Tibial artery (tissue), 4 donors: ENCODE data around the gene PIH1D1.
A peak's percentile ranks its signal among the peaks of the same experiment; 100 is the strongest.

Experiments
- DNase-seq, 2 donors: peaks; one replicate each; pipeline ENCODE4 v3.0.0-alpha.2; 2019
- H3K27ac ChIP-seq, 2 donors: fragments of 200-600 bp; sonication (generic) in 1 of 2; 1 replicate in 1 of 2; 2 replicates in 1 of 2; pipeline ENCODE4 v1.5.1; 2018 to 2019; ENCODE audit warnings: mild to moderate bottlenecking in 1 of 2
- H3K27me3 ChIP-seq, 2 donors: fragments of 200-600 bp; sonication (generic) in 1 of 2; one replicate each; pipeline versions ENCODE4 v1.5.1 to v1.6.0; 2016 to 2019
- H3K36me3 ChIP-seq, 3 donors: fragments of 200-600 bp; sonication (generic) in 2 of 3; one replicate each; pipeline ENCODE4 v1.5.1; 2016 to 2019; ENCODE audit warnings: mild to moderate bottlenecking in 2 of 3
- H3K4me1 ChIP-seq, 4 donors: fragments of 200-600 bp; sonication (generic) in 2 of 4; 1 replicate in 3 of 4; 2 replicates in 1 of 4; pipeline ENCODE4 v1.5.1; 2016 to 2019
- H3K4me3 ChIP-seq, 2 donors: fragments of 200-600 bp; sonication (generic) in 1 of 2; 1 replicate in 1 of 2; 2 replicates in 1 of 2; pipeline ENCODE4 v1.5.1; 2018 to 2019; ENCODE audit warnings: mild to moderate bottlenecking in 2 of 2
- H3K9me3 ChIP-seq, 3 donors: fragments of 200-600 bp; sonication (generic) in 1 of 3; one replicate each; pipeline ENCODE4 v1.5.1; 2016 to 2019
- intact Hi-C: fragments of 100-400 bp; cut with DNase I; formaldehyde crosslinking; loops from one replicate; pipeline ENCODE4 v1.15.0; 2023; ENCODE audit warnings: low total_unique reads
- TF ChIP-seq, protein P1 (sequence below), 2 experiments: fragments of 200-600 bp in 1 of 2; fragments of 450-650 bp in 1 of 2; IDR thresholded peaks; one replicate each; pipeline ENCODE4 v1.5.1; 2017 to 2019; ENCODE audit warnings: antibody characterized with exemption in 2 of 2, mild to moderate bottlenecking in 1 of 2, moderate library complexity in 1 of 2

The PIH1D1 gene

DNA sequence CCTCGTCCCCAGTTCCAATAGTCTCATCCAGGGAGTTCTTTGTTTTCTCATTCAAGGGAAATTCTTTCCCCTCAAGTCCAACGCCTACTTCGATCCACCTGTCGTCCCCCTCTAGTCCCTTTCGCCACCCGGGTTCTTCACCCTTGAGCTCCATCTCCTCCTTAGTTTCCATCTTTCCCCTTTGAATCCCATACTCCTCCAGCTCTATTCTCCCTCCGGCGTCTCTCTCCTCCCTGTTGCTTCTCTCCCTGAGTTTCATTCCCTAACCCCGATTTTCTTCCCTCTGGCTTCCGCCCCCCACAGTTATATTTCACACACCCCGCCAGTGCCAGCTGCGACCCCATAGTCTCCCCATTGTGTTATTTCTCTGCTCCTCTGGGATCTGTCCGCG lies 9.7 kb downstream of the PIH1D1 start:
- intact Hi-C loops = loop anchor here (2.0 to 10.0 kb wide), 2 partner anchors 49 to 177 kb away; no protein-coding TSS in a partner anchor
- Histone ChIP-seq H3K36me3 (peaks cover 0 to 9% (median 6%) of the 10 kb centered on the region in 3 donors), H3K4me1 (peaks cover 0 to 21% (median 10%) of the 10 kb centered on the region in 4 donors), H3K27ac (peak overlapping the region in 1 of 2 donors; percentile 77), H3K4me3 (peak overlapping the region; percentile 57 to 80), H3K9me3 (no peaks in the 10 kb centered on the region), H3K27me3 (peaks cover 0 to 56% of the 10 kb centered on the region in 2 donors)
- no peak for DNase-seq
- TF ChIP-seq, protein P1, sequence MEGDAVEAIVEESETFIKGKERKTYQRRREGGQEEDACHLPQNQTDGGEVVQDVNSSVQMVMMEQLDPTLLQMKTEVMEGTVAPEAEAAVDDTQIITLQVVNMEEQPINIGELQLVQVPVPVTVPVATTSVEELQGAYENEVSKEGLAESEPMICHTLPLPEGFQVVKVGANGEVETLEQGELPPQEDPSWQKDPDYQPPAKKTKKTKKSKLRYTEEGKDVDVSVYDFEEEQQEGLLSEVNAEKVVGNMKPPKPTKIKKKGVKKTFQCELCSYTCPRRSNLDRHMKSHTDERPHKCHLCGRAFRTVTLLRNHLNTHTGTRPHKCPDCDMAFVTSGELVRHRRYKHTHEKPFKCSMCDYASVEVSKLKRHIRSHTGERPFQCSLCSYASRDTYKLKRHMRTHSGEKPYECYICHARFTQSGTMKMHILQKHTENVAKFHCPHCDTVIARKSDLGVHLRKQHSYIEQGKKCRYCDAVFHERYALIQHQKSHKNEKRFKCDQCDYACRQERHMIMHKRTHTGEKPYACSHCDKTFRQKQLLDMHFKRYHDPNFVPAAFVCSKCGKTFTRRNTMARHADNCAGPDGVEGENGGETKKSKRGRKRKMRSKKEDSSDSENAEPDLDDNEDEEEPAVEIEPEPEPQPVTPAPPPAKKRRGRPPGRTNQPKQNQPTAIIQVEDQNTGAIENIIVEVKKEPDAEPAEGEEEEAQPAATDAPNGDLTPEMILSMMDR (IDR thresholded peaks at IDR 0.05) = no peak

DNA sequence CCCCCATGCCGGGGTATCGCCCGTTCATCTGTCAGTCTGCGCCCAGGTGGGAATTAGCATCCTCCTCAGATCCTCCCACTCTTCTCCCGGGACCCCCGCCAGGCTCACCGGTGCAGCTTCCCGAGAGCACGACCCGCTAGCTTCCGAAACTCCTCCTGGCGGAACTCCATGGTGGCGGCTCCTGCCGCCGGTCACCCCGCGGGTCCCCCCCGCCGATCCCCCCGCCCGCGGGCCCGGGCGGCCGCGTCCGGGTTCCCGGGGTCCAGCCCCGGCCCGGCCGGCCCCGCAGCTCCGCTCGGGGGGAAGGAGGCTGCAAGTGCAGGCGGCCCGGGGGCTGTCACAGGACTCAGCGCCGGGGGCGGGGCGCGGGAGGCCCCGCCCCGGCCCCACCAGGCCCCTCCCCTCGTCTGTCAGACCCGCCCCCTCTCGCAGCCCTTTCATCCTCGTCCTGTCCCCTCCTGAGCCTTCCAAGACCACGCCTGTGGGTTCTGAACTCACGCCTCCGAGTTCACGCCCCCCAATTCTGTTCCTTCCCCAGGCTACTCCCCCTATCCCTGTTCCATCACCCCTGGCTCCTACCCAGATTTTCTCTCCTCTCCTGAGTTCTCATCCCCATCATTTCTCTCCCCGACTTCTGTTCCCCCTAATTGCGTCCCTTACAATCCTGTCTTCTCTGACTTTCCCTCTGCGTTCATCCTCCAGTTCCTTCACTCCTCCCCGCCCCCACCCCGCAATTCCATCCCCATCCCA lies 10.2 kb downstream of the PIH1D1 start, which contains the start of gene SLC17A7:
TSS of gene SLC17A7 (minus strand) at position 318 of the 750 bp plus-strand sequence. CDS start at position 170, 148 bp downstream.
- Histone ChIP-seq H3K9me3 (no peaks in the 10 kb centered on the region), H3K27me3 (peaks cover 0 to 62% of the 10 kb centered on the region in 2 donors), H3K27ac (peak within 1 kb of the TSS; percentile 74 to 77), H3K4me1 (peaks cover 0 to 22% (median 10%) of the 10 kb centered on the region in 4 donors), H3K4me3 (peak within 1 kb of the TSS; percentile 57 to 80), H3K36me3 (peaks cover 0 to 3% (median 0%) of the 10 kb centered on the region in 3 donors)
- DNase-seq = peak; percentile 72 to 82
- intact Hi-C loops = loop anchor here (10.0 kb wide), 1 partner anchor 177 kb away; no protein-coding TSS in a partner anchor
- TF ChIP-seq, protein P1 (IDR thresholded peaks at IDR 0.05) = no peak

DNA sequence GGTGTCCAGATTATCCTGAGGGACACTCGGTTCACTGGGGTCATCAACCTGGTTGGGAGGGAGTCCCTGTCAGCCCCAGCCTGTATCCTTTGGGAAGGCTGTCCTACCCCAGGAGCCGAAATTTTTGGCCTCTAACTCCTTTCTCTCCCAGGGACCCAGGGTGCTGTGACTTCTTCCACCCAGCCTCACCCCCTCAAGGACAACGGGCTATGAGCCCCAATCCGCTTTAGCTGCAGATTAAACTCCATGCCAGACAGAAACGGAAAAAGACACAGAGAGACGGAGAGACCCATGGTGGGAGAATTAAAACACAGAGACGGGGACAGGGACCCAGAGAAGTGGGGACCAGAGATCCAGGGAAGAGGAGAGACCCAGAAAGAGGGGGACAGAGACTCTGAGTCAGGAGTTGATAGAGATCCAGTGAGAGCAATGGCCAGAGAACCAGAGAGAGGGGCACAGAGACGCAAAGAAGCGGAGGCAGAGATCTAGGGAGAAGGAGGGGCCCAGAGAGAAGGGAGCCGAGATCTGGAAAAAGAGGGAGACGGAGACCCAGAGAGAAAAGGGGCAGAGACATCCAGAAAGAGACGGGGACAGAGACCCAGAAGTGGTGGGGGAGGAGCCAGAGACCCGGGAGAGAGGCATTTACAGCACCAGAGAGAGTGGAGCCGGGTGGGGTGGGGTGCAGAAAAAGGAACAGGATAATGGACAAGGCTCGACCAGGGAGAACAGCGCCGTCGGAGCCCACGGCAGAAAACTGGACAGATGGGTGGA lies 11.0 kb downstream of the PIH1D1 start:
- no peak overlapping the region for H3K27ac ChIP-seq
- peaks cover 0 to 24% (median 10%) of the 10 kb centered on the region in 4 donors for H3K4me1 ChIP-seq
- intact Hi-C loops = loop anchor here (10.0 kb wide), 1 partner anchor 176 kb away; no protein-coding TSS in a partner anchor
- no peak for DNase-seq
- TF ChIP-seq, protein P1 (IDR thresholded peaks at IDR 0.05) = no peak
- no peaks in the 10 kb centered on the region for H3K36me3 ChIP-seq
- H3K9me3 ChIP-seq = no peaks in the 10 kb centered on the region
- H3K4me3 ChIP-seq = peak overlapping the region; percentile 7 to 34
- H3K27me3 ChIP-seq = peaks cover 0 to 70% of the 10 kb centered on the region in 2 donors

GRCh38 chr19:49439836-49440235 lies 11.8 kb downstream of the PIH1D1 start:
- no peaks in the 10 kb centered on the region for H3K36me3 ChIP-seq
- H3K9me3 ChIP-seq = no peaks in the 10 kb centered on the region
- DNase-seq = no peak
- H3K4me3 ChIP-seq = no peak overlapping the region
- peaks cover 0 to 77% of the 10 kb centered on the region in 2 donors for H3K27me3 ChIP-seq
- intact Hi-C loops = loop anchor here (10.0 kb wide), 1 partner anchor 175 kb away; no protein-coding TSS in a partner anchor
- H3K27ac ChIP-seq = no peak overlapping the region
- peaks cover 0 to 24% (median 10%) of the 10 kb centered on the region in 4 donors for H3K4me1 ChIP-seq
- TF ChIP-seq, protein P1 (IDR thresholded peaks at IDR 0.05) = no peak

DNA sequence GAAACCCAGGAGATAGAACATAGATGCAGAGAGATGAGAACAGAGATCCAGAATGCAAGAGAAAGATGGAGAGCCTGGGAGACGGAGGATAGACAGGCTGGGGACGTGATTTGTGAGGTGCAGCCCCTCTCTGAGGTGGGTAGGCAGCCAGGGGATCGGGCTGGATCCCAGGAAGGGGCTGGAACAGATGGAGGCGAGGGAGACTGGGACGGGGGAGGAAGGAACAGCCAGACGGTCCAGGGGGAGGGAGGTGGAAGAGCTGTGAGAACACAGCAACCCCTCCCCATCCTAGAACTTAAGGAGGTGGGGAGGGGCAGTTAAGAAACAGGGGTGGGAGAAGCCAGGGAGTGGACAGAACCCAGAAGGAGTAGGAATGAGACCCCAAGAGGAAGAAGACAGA lies 13.4 kb downstream of the PIH1D1 start:
- Histone ChIP-seq H3K36me3 (no peaks in the 10 kb centered on the region), H3K27me3 (peaks cover 0 to 93% of the 10 kb centered on the region in 2 donors), H3K4me3 (no peak overlapping the region), H3K9me3 (no peaks in the 10 kb centered on the region), H3K4me1 (peaks cover 0 to 24% (median 10%) of the 10 kb centered on the region in 4 donors), H3K27ac (no peak overlapping the region)
- TF ChIP-seq, protein P1 (IDR thresholded peaks at IDR 0.05) = no peak
- DNase-seq = no peak
- intact Hi-C loops = no loop called here
